ENCODE data around the gene MFNG.

MFNG gene

GRCh38 chr22:37451218-37451617, 35.0 kb downstream of the MFNG start:
- no peak overlapping the region for H3K4me3 ChIP-seq (ENCODE audit: low read depth, low read length)
- TF ChIP-seq CTCF (IDR thresholded peaks at IDR 0.05; ENCODE audit: insufficient read depth, low read length, missing control alignments), result no peak
- DNase-seq (ENCODE audit: low read depth, low spot score), result no peak
- ChIA-PET POLR2A (no interaction called here), CTCF (no interaction called here)

GRCh38 chr22:37449331-37450001, 36.7 kb downstream of the MFNG start:
- no peak for TF ChIP-seq CTCF (IDR thresholded peaks at IDR 0.05; ENCODE audit: insufficient read depth, low read length, missing control alignments)
- no peak overlapping the region for H3K4me3 ChIP-seq (ENCODE audit: low read depth, low read length)
- no peak for DNase-seq (ENCODE audit: low read depth, low spot score)
- ChIA-PET CTCF (interaction anchor here (0.6 to 1.7 kb wide), 8 partner anchors 8 to 190 kb away, joined by 3 to 10 read pairs (median 4); no protein-coding TSS in a partner anchor), POLR2A (no interaction called here)

GRCh38 chr22:37448516-37449127, 37.6 kb downstream of the MFNG start:
- CTCF ChIA-PET, result interaction anchor here (0.6 to 1.7 kb wide), 5 partner anchors 8 to 188 kb away, joined by 3 to 10 read pairs (median 4); no protein-coding TSS in a partner anchor
- TF ChIP-seq CTCF (IDR thresholded peaks at IDR 0.05; ENCODE audit: insufficient read depth, low read length, missing control alignments), result no peak
- no peak for DNase-seq (ENCODE audit: low read depth, low spot score)
- POLR2A ChIA-PET, result no interaction called here
- H3K4me3 ChIP-seq (ENCODE audit: low read depth, low read length), result no peak overlapping the region

DNA sequence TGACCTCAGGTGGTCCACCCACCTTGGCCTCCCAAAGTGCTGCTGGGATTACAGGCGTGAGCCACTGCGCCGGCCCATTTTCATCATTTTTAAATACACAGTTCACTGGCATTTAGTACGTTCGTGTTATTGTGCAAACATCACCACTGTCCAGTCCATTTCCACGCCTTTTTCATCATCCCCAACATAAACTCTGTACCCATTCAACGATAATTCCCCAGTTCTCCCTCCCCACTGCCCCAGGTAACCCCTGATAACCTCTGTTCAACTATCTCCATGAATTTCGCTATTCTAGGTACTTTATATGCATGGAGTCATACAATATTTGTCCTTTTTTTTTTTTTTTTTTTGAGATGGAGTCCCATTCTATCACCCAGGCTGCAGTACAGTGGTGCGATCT, 40.7 kb downstream of the MFNG start:
- CTCF ChIA-PET, result interaction anchor here (1.8 kb wide), 1 partner anchor 10 kb away, joined by 5 read pairs; no protein-coding TSS in a partner anchor
- no peak for TF ChIP-seq CTCF (IDR thresholded peaks at IDR 0.05; ENCODE audit: insufficient read depth, low read length, missing control alignments)
- POLR2A ChIA-PET, result no interaction called here
- no peak overlapping the region for H3K4me3 ChIP-seq (ENCODE audit: low read depth, low read length)
- no peak for DNase-seq (ENCODE audit: low read depth, low spot score)

- no peak for DNase-seq (ENCODE audit: low read depth, low spot score)
- ChIA-PET POLR2A (no interaction called here), CTCF (interaction anchor here (0.8 to 1.8 kb wide), 4 partner anchors 12 to 183 kb away, joined by 3 to 7 read pairs (median 5); no protein-coding TSS in a partner anchor)
- no peak for TF ChIP-seq CTCF (IDR thresholded peaks at IDR 0.05; ENCODE audit: insufficient read depth, low read length, missing control alignments)
- no peak overlapping the region for H3K4me3 ChIP-seq (ENCODE audit: low read depth, low read length)
Measured at GRCh38 chr22:37443977-37444376, 42.2 kb downstream of the MFNG start.

- ChIA-PET POLR2A (no interaction called here), CTCF (interaction anchor here (1.1 to 3.8 kb wide), 3 partner anchors 14 to 183 kb away, joined by 3 to 28 read pairs (median 3); no protein-coding TSS in a partner anchor)
- no peak overlapping the region for H3K4me3 ChIP-seq (ENCODE audit: low read depth, low read length)
- no peak for TF ChIP-seq CTCF (IDR thresholded peaks at IDR 0.05; ENCODE audit: insufficient read depth, low read length, missing control alignments)
- DNase-seq (ENCODE audit: low read depth, low spot score), result no peak
Measured at GRCh38 chr22:37443086-37443485, 43.1 kb downstream of the MFNG start.

Data from AG04449 (cell line).